Sigmoid colon (tissue), 7 donors: ENCODE measurements around the gene HNRNPU. TPM values are rescaled to one million over a fixed set of nuclear protein-coding genes. Genes with fewer than 3 reads are reported as not detected.

ENCODE experiments used
- DNase-seq: peaks from one replicate; pipeline ENCODE4 v3.0.0-alpha.2; 2019
- H3K27ac ChIP-seq, 4 donors: fragments of 200-600 bp; sonication (generic); one replicate each; pipeline ENCODE4 v1.5.1; 2016 to 2019; ENCODE audit warnings: mild to moderate bottlenecking in 1 of 4
- H3K27me3 ChIP-seq, 3 donors: fragments of 200-600 bp; sonication (generic); one replicate each; pipeline ENCODE4 v1.5.1; 2019; ENCODE audit warnings: mild to moderate bottlenecking in 1 of 3
- H3K36me3 ChIP-seq, 4 donors: fragments of 200-600 bp; sonication (generic); one replicate each; pipeline ENCODE4 v1.5.1; 2016 to 2019
- H3K4me1 ChIP-seq, 4 donors: fragments of 200-600 bp; sonication (generic); one replicate each; pipeline ENCODE4 v1.5.1; 2017 to 2019
- H3K4me3 ChIP-seq, 4 donors: fragments of 200-600 bp; sonication (generic); one replicate each; pipeline ENCODE4 v1.5.1; 2017 to 2019; ENCODE audit warnings: mild to moderate bottlenecking in 2 of 4, moderate library complexity in 1 of 4
- H3K9me3 ChIP-seq, 4 donors: fragments of 200-600 bp in 3 of 4; sonication (generic) in 3 of 4; one replicate each; pipeline versions ENCODE4 v1.5.1 to v1.6.1; 2013 to 2019
- CTCF ChIP-seq, 4 experiments: fragments of 450-650 bp in 3 of 4; fragments of 200-600 bp in 1 of 4; IDR thresholded peaks; one replicate each; pipeline ENCODE4 v1.5.1; 2016 to 2019; ENCODE audit warnings: antibody characterized with exemption in 4 of 4, mild to moderate bottlenecking in 3 of 4, moderate library complexity in 2 of 4
- EP300 ChIP-seq, 4 donors: sonication (generic); formaldehyde crosslinking; IDR thresholded peaks; one replicate each; pipeline ENCODE4 v1.6.1; 2017; ENCODE audit warnings: antibody characterized with exemption in 4 of 4
- POLR2A ChIP-seq, 2 donors: fragments of 450-650 bp; IDR thresholded peaks; one replicate each; pipeline ENCODE4 v1.6.1; 2016; ENCODE audit warnings: antibody characterized with exemption in 2 of 2, mild to moderate bottlenecking in 2 of 2, moderate library complexity in 2 of 2
- POLR2AphosphoS5 ChIP-seq, 4 donors: sonication (generic); formaldehyde crosslinking; IDR thresholded peaks; one replicate each; pipeline ENCODE4 v1.6.1; 2017; ENCODE audit warnings: antibody characterized with exemption in 4 of 4
- WGBS, 2 donors: extraction: QIAGEN DNeasy Blood & Tissue Kit; methylation state at CpG; one replicate each; pipeline ENCODE4 v1.1.7; 2013; 5-methylcytosine and 5-hydroxymethylcytosine counted together
- intact Hi-C: fragments of 100-400 bp; cut with DNase I; formaldehyde crosslinking; loops from one replicate; pipeline ENCODE4 v1.15.1; 2023
- polyA plus RNA-seq, 3 donors: library from polyadenylated mRNA; stranded (reverse); fragments of 200-250 nt; gene quantifications; one replicate each; pipeline ENCODE4 v1.2.3, GENCODE V29; 2013
- total RNA-seq, 4 donors: library from RNA; depleted of rRNA; stranded (reverse); fragments of >200 nt; gene quantifications; one replicate each; pipeline ENCODE4 v1.1.0, GENCODE V29; 2016
- donor health status: healthy with polysubstance abuse.
- donor health status: Bipolar disorder and iron deficiency.
- donor health status: healthy.

Gene HNRNPU
- total and polyA plus RNA-seq, 7 donors, result 71.0 to 339 (median 264) TPM

GRCh38 chr1:244861683-244862082 lies 2.7 kb downstream of the HNRNPU start:
- Histone ChIP-seq H3K27ac (peak overlapping the region; percentile 99 to 100 (median 100)), H3K4me3 (peak overlapping the region; percentile 92 to 99 (median 98)), H3K9me3 (no peaks in the 10 kb centered on the region), H3K4me1 (peaks cover 0 to 66% (median 60%) of the 10 kb centered on the region in 4 donors), H3K36me3 (peaks cover 21 to 45% (median 33%) of the 10 kb centered on the region in 4 donors), H3K27me3 (no peaks in the 10 kb centered on the region)
- DNase-seq, result no peak
- TF ChIP-seq EP300 (IDR thresholded peaks at IDR 0.05) (no peak), POLR2A (IDR thresholded peaks at IDR 0.05) (no peak), CTCF (IDR thresholded peaks at IDR 0.05) (no peak)
- WGBS, 2 donors, result 1 to 5% methylated on average over 2 of the region's 2 CpGs
- intact Hi-C loops, result loop anchor here (5.0 to 10.0 kb wide), 3 partner anchors 181 to 293 kb away; partner anchors contain the start of genes DESI2 and KIF26B

GRCh38 chr1:244860914-244861610 lies 3.3 kb downstream of the HNRNPU start:
- DNase-seq, result no peak
- Histone ChIP-seq H3K9me3 (no peaks in the 10 kb centered on the region), H3K27me3 (no peaks in the 10 kb centered on the region), H3K27ac (peak overlapping the region; percentile 99 to 100 (median 100)), H3K4me3 (peak overlapping the region in 3 of 4 donors; percentile 92 to 99 (median 98)), H3K4me1 (peaks cover 0 to 68% (median 60%) of the 10 kb centered on the region in 4 donors), H3K36me3 (peaks cover 28 to 51% (median 39%) of the 10 kb centered on the region in 4 donors)
- 4 to 17% methylated on average over 2 of the region's 2 CpGs for WGBS, 2 donors
- TF ChIP-seq POLR2A (IDR thresholded peaks at IDR 0.05) (no peak), EP300 (IDR thresholded peaks at IDR 0.05) (no peak), POLR2AphosphoS5 (IDR thresholded peaks at IDR 0.05) (no peak), CTCF (IDR thresholded peaks at IDR 0.05) (no peak)
- intact Hi-C loops, result loop anchor here (5.0 to 10.0 kb wide), 3 partner anchors 181 to 294 kb away; partner anchors contain the start of genes DESI2 and KIF26B

GRCh38 chr1:244860078-244860477 lies 4.3 kb downstream of the HNRNPU start:
- H3K4me1 ChIP-seq, result peaks cover 0 to 66% (median 54%) of the 10 kb centered on the region in 4 donors

GRCh38 chr1:244858357-244858756 lies 6.0 kb downstream of the HNRNPU start:
- peaks cover 0 to 75% (median 56%) of the 10 kb centered on the region in 4 donors for H3K4me1 ChIP-seq
- intact Hi-C loops, result loop anchor here (1.0 kb wide), 1 partner anchor 13 kb away; no protein-coding TSS in a partner anchor
- no peaks in the 10 kb centered on the region for H3K9me3 ChIP-seq
- TF ChIP-seq EP300 (IDR thresholded peaks at IDR 0.05), result no peak
- no peak for TF ChIP-seq CTCF (IDR thresholded peaks at IDR 0.05)
- no peak for TF ChIP-seq POLR2A (IDR thresholded peaks at IDR 0.05)
- TF ChIP-seq POLR2AphosphoS5 (IDR thresholded peaks at IDR 0.05), result no peak
- no peak overlapping the region for H3K4me3 ChIP-seq
- H3K27me3 ChIP-seq, result no peaks in the 10 kb centered on the region
- peak overlapping the region in 1 of 4 donors; percentile 99 for H3K27ac ChIP-seq
- 46 to 72% methylated on average over 1 of the region's 1 CpG for WGBS, 2 donors
- no peak for DNase-seq
- peaks cover 46 to 78% (median 58%) of the 10 kb centered on the region in 4 donors for H3K36me3 ChIP-seq

More at GRCh38 chr1:244860078-244860477, 4.3 kb downstream of the HNRNPU start:
- Histone ChIP-seq H3K9me3 (no peaks in the 10 kb centered on the region), H3K27me3 (no peaks in the 10 kb centered on the region), H3K27ac (peak overlapping the region; percentile 9 to 99 (median 66)), H3K36me3 (peaks cover 36 to 61% (median 48%) of the 10 kb centered on the region in 4 donors), H3K4me3 (peak overlapping the region in 2 of 4 donors; percentile 1 to 98)
- 54 to 64% methylated on average over 9 of the region's 9 CpGs for WGBS, 2 donors
- intact Hi-C loops, result loop anchor here (5.0 to 10.0 kb wide), 3 partner anchors 182 to 295 kb away; partner anchors contain the start of genes DESI2 and KIF26B
- DNase-seq, result no peak
- TF ChIP-seq EP300 (IDR thresholded peaks at IDR 0.05) (no peak), POLR2AphosphoS5 (IDR thresholded peaks at IDR 0.05) (no peak)

- TF ChIP-seq EP300 (IDR thresholded peaks at IDR 0.05), result no peak
- no peak for TF ChIP-seq CTCF (IDR thresholded peaks at IDR 0.05)
- TF ChIP-seq POLR2A (IDR thresholded peaks at IDR 0.05), result no peak
- no peak for TF ChIP-seq POLR2AphosphoS5 (IDR thresholded peaks at IDR 0.05)
- Histone ChIP-seq H3K27ac (no peak overlapping the region), H3K4me1 (peaks cover 0 to 77% (median 58%) of the 10 kb centered on the region in 4 donors), H3K4me3 (no peak overlapping the region), H3K27me3 (no peaks in the 10 kb centered on the region), H3K36me3 (peaks cover 46 to 84% (median 64%) of the 10 kb centered on the region in 4 donors), H3K9me3 (no peaks in the 10 kb centered on the region)
- intact Hi-C loops, result loop anchor here (1.0 kb wide), 1 partner anchor 12 kb away; no protein-coding TSS in a partner anchor
- DNase-seq, result no peak
- 63 to 65% methylated on average over 3 of the region's 3 CpGs for WGBS, 2 donors
Measured at GRCh38 chr1:244857761-244858160, 6.6 kb downstream of the HNRNPU start.
